Endothelial cell of umbilical vein (primary cell): ENCODE data around the gene HID1. TPM values are rescaled to one million over a fixed set of nuclear protein-coding genes. Genes with fewer than 3 reads are reported as not detected.

Source experiments
- BruUV-seq: library from RNA; stranded (reverse); fragments of 400-500 nt; replicated peaks from 2 replicates; lab custom pipeline; 2021; lab: Mats Ljungman, UMichigan
- CTCF ChIA-PET: fragments of 300-600, 350-600 bp; sonication (Branson Sonifier 250); formaldehyde crosslinking; loops from one replicate; lab custom pipeline; 2021; ENCODE audit warnings: antibody characterized with exemption, inconsistent platforms; lab: Charles Lee
- POLR2A ChIA-PET: fragments of 300-600, 350-600 bp; sonication (Branson Sonifier 250); formaldehyde crosslinking; loops from one replicate; lab custom pipeline; 2021; ENCODE audit warnings: antibody characterized with exemption, inconsistent platforms; lab: Charles Lee
- DNase-seq: peaks from one replicate; pipeline ENCODE4 v3.0.0-alpha.2; 2011; ENCODE audit warnings: low read depth, low spot score
- FAIRE-seq: peaks from 2 replicates; lab custom pipeline; 2011; peaks lifted over from hg19 to GRCh38; lab: Jason Lieb, UNC
- H2AFZ ChIP-seq: 2 replicates; pipeline ENCODE4 v1.6.0; 2012; ENCODE audit warnings: low read depth, low read length, control low read depth, inconsistent platforms
- H3K27ac ChIP-seq: 2 replicates; pipeline ENCODE4 v1.5.1; 2011; ENCODE audit warnings: low read depth, mild to moderate bottlenecking, control low read depth, low read length, moderate library complexity; ENCODE audit not compliant: insufficient read depth
- H3K27me3 ChIP-seq, 2 experiments: 2 replicates each; pipeline versions ENCODE4 v1.6.0 to v1.6.1; 2011; ENCODE audit warnings: low read length in 2 of 2, mixed read lengths in 1 of 2; ENCODE audit not compliant: control insufficient read depth in 2 of 2, insufficient read depth in 2 of 2
- H3K36me3 ChIP-seq, 2 experiments: 2 replicates in 1 of 2; 3 replicates in 1 of 2; pipeline ENCODE4 v1.5.1; 2011; ENCODE audit warnings: low read length in 2 of 2, mild to moderate bottlenecking in 1 of 2, moderate library complexity in 1 of 2; ENCODE audit not compliant: control insufficient read depth in 2 of 2, insufficient read depth in 2 of 2; ENCODE audit errors: extremely low read depth in 1 of 2
- H3K4me1 ChIP-seq: 3 replicates; pipeline ENCODE4 v1.5.1; 2011; ENCODE audit warnings: mild to moderate bottlenecking, low read length; ENCODE audit not compliant: control insufficient read depth, insufficient read depth; ENCODE audit errors: extremely low read depth
- H3K4me2 ChIP-seq: 2 replicates; pipeline ENCODE4 v1.6.1; 2011; ENCODE audit warnings: low read length, control low read depth, mixed read lengths; ENCODE audit not compliant: insufficient read depth
- H3K4me3 ChIP-seq, 3 experiments: fragments of 200-600 bp in 1 of 3; sonication (generic), shearing (Covaris generic) in 1 of 3; replicated peaks in 1 of 3; 2 replicates each; pipeline ENCODE4 v1.5.1; 2011 to 2016; ENCODE audit warnings: control low read depth in 3 of 3, low read length in 3 of 3, mild to moderate bottlenecking in 2 of 3, inconsistent platforms in 1 of 3, low read depth in 1 of 3, moderate library complexity in 1 of 3; ENCODE audit not compliant: insufficient read depth in 1 of 3
- H3K79me2 ChIP-seq: 2 replicates; pipeline ENCODE4 v1.6.0; 2012; ENCODE audit warnings: low read length, inconsistent platforms; ENCODE audit not compliant: control insufficient read depth, insufficient read depth
- H3K9ac ChIP-seq: replicated peaks from 2 replicates; pipeline ENCODE3; 2011; ENCODE audit warnings: low read length, control low read depth; ENCODE audit not compliant: insufficient read depth; ENCODE audit errors: extremely low read depth
- H3K9me1 ChIP-seq: replicated peaks from 3 replicates; pipeline ENCODE4 v1.6.0; 2011; ENCODE audit warnings: mild to moderate bottlenecking, low read length; ENCODE audit not compliant: control insufficient read depth, insufficient read depth; ENCODE audit errors: extremely low read depth
- H3K9me3 ChIP-seq: replicated peaks from 2 replicates; pipeline ENCODE4 v1.5.1; 2012; ENCODE audit warnings: low read length, inconsistent platforms; ENCODE audit not compliant: control insufficient read depth, insufficient read depth
- H4K20me1 ChIP-seq: replicated peaks from 2 replicates; pipeline ENCODE3; 2011; ENCODE audit warnings: mild to moderate bottlenecking, low read length; ENCODE audit not compliant: control insufficient read depth, insufficient read depth; ENCODE audit errors: extremely low read depth
- EZH2 ChIP-seq: IDR thresholded peaks from 2 replicates; pipeline ENCODE4 v1.6.1; 2012; ENCODE audit warnings: borderline replicate concordance, low read depth, mild to moderate bottlenecking, moderate library complexity, low read length, inconsistent platforms; ENCODE audit not compliant: severe bottlenecking
- FOS ChIP-seq: IDR thresholded peaks from 2 replicates; pipeline ENCODE4 v1.6.1; 2011; ENCODE audit warnings: mild to moderate bottlenecking, low read length, moderate library complexity, borderline replicate concordance; ENCODE audit not compliant: insufficient read depth
- GATA2 ChIP-seq: IDR thresholded peaks from 2 replicates; pipeline ENCODE4 v1.7.0; 2011; ENCODE audit warnings: low read depth, mild to moderate bottlenecking, moderate library complexity, mixed read lengths, low read length; ENCODE audit not compliant: insufficient read length, insufficient read depth
- JUN ChIP-seq: IDR thresholded peaks from 2 replicates; pipeline ENCODE4 v1.6.1; 2011; ENCODE audit warnings: borderline replicate concordance, low read depth; ENCODE audit not compliant: insufficient read length, insufficient read depth
- MYC ChIP-seq: IDR thresholded peaks from one replicate; pipeline ENCODE4 v1.6.1; 2011; ENCODE audit warnings: mild to moderate bottlenecking, low read depth, low read length
- POLR2A ChIP-seq: IDR thresholded peaks from 2 replicates; pipeline ENCODE4 v1.6.1; 2012; ENCODE audit warnings: low read depth, mild to moderate bottlenecking, control low read depth, low read length
- POLR2AphosphoS5 ChIP-seq: IDR thresholded peaks from 2 replicates; pipeline ENCODE4 v1.6.1; 2012; ENCODE audit warnings: low read depth, mild to moderate bottlenecking, control low read depth, low read length, moderate library complexity; ENCODE audit not compliant: insufficient read depth
- dilution Hi-C: fragments of 300-500 bp; cut with MboI; formaldehyde crosslinking; loops from one replicate; pipeline ENCODE4 v1.15.0; 2019; ENCODE audit warnings: low sequenced_read_pairs; ENCODE audit not compliant: extremely low pct_ligation_motif_present
- intact Hi-C: fragments of 100-400 bp; cut with micrococcal nuclease; formaldehyde crosslinking; loops from one replicate; pipeline ENCODE4 v1.10.0; 2022
- polyA plus RNA-seq, 4 experiments: library from polyadenylated mRNA; depleted of rRNA in 3 of 4; stranded (reverse) in 3 of 4; unstranded in 1 of 4; fragments of >200 nt; gene quantifications; 2 replicates each; pipeline versions ENCODE4 v1.2.1 to v1.2.3, GENCODE V29; 2011 to 2012; ENCODE audit warnings: missing spikeins in 1 of 4
- total RNA-seq: library from RNA; stranded (reverse); gene quantifications from 2 replicates; pipeline ENCODE4 v1.2.3, GENCODE V29; 2021
- TF ChIP-seq, protein P1 (sequence below): IDR thresholded peaks from 2 replicates; pipeline ENCODE4 v1.6.1; 2011; ENCODE audit not compliant: insufficient read depth, insufficient read length
- TF ChIP-seq, protein P2 (sequence below), 2 donors: IDR thresholded peaks; 1 replicate in 1 of 2; 2 replicates in 1 of 2; pipeline ENCODE4 v1.5.1; 2011; ENCODE audit warnings: low read length in 2 of 2, mild to moderate bottlenecking in 2 of 2, moderate library complexity in 2 of 2, control low read depth in 1 of 2, inconsistent platforms in 1 of 2, low read depth in 1 of 2; ENCODE audit not compliant: insufficient read depth in 1 of 2; ENCODE audit errors: extremely low read depth in 1 of 2

Gene HID1
- total and polyA plus RNA-seq, 2 donors (not counting 3 experiments of a cell fraction or from before 2014, with no cell fraction given) = 41.4 to 53.3 TPM

DNA sequence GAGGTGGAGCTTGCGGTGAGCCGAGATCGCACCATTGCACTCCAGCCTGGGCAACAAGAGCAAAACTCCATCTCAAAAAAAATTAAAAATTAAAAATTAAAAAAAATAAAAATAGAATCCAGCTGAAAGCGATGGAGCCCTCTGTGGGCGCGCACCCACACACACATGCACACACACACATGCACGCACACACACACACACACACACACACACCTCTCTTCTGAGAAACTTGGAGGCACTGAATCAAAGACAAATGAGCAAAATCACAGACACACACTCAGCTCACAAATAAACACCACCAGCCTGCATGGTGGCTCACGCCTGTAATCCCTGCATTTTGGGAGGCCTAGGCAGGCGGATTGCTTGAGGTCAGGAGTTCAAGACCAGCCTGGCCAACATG is 69.5 kb downstream of the HID1 start:
- H3K27ac ChIP-seq = no peak overlapping the region
- intact Hi-C loops (no loop called here), dilution Hi-C loops (no loop called here)
- ChIA-PET CTCF (no interaction called here), POLR2A (no interaction called here)
- H3K4me1 ChIP-seq = no peaks in the 10 kb centered on the region
- DNase-seq = no peak
- no peaks in the 10 kb centered on the region for H3K36me3 ChIP-seq
- BruUV-seq = no TSS peak
- no peak overlapping the region for H3K4me2 ChIP-seq
- peaks cover 0 to 3% of the 10 kb centered on the region in 2 experiments for H3K27me3 ChIP-seq
- H3K9me1 ChIP-seq = no peaks in the 10 kb centered on the region
- H3K4me3 ChIP-seq = no peak overlapping the region
- no peak for TF ChIP-seq MYC
- no peak for TF ChIP-seq POLR2AphosphoS5
- TF ChIP-seq GATA2 = no peak
- H3K9ac ChIP-seq = no peak overlapping the region
- no peaks in the 10 kb centered on the region for H4K20me1 ChIP-seq
- H3K79me2 ChIP-seq = no peaks in the 10 kb centered on the region
- FAIRE-seq = no peak
- no peak overlapping the region for H2AFZ ChIP-seq
- no peaks in the 10 kb centered on the region for H3K9me3 ChIP-seq

DNA sequence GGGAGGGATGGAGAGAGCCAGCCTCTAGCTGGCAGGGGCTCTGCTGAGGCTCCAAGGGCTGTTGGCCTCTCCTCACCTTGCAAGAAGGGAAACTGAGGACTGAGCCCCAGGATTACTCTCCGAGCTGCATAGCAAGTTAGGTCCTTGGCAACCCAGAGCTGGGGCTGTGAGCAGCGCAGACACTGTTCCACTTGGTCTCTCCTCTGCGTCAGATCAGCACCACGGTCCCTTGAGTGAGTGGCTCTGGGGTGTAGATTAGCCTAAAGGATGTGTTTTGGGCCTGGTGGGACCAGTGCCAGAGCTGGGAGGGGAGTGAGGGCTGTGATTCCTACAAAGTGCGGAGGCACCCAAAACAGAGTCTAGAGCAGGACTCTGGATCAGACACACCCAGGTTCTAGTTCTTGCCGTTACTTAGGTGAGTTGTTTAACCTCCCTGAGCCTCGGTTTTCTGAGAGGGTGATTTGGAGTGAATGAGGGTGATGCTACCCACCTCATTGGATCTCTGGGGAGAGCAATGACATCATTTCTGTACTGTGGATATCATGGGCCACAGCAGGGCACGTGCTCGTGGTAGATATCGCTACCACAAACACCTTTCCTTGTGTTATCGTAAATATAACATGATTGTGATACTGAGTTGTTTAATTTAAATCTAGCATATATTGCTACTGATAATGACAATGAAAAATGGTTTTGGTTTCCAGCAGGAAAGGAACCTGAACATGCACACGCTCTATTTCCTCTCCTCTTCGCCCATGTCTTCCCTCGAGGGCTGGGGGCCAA is 71.0 kb downstream of the HID1 start:
- Histone ChIP-seq H3K4me3 (no peak overlapping the region), H3K9me1 (no peaks in the 10 kb centered on the region), H3K4me2 (no peak overlapping the region), H3K27me3 (peaks cover 0 to 3% of the 10 kb centered on the region in 2 experiments), H3K36me3 (no peaks in the 10 kb centered on the region), H4K20me1 (no peaks in the 10 kb centered on the region), H3K27ac (no peak overlapping the region), H3K4me1 (no peaks in the 10 kb centered on the region), H2AFZ (no peak overlapping the region), H3K9ac (no peak overlapping the region), H3K9me3 (no peaks in the 10 kb centered on the region), H3K79me2 (no peaks in the 10 kb centered on the region)
- BruUV-seq = no TSS peak
- intact Hi-C loops = no loop called here
- POLR2A ChIA-PET = no interaction called here
- dilution Hi-C loops = no loop called here
- no peak for DNase-seq
- CTCF ChIA-PET = interaction anchor here (0.8 kb wide), 1 partner anchor 39 kb away, joined by 3 read pairs; no protein-coding TSS in a partner anchor
- TF ChIP-seq, protein P1, sequence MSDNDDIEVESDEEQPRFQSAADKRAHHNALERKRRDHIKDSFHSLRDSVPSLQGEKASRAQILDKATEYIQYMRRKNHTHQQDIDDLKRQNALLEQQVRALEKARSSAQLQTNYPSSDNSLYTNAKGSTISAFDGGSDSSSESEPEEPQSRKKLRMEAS = no peak
- TF ChIP-seq FOS (no peak), POLR2A (no peak), EZH2 (no peak), GATA2 (no peak), MYC (no peak), JUN (no peak), POLR2AphosphoS5 (no peak)
- TF ChIP-seq, protein P2, sequence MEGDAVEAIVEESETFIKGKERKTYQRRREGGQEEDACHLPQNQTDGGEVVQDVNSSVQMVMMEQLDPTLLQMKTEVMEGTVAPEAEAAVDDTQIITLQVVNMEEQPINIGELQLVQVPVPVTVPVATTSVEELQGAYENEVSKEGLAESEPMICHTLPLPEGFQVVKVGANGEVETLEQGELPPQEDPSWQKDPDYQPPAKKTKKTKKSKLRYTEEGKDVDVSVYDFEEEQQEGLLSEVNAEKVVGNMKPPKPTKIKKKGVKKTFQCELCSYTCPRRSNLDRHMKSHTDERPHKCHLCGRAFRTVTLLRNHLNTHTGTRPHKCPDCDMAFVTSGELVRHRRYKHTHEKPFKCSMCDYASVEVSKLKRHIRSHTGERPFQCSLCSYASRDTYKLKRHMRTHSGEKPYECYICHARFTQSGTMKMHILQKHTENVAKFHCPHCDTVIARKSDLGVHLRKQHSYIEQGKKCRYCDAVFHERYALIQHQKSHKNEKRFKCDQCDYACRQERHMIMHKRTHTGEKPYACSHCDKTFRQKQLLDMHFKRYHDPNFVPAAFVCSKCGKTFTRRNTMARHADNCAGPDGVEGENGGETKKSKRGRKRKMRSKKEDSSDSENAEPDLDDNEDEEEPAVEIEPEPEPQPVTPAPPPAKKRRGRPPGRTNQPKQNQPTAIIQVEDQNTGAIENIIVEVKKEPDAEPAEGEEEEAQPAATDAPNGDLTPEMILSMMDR (IDR thresholded peaks at IDR 0.05; ENCODE audit: extremely low read depth in 1 of 2, insufficient read depth in 1 of 2, low read depth in 1 of 2, low read length in 2 of 2) = no peak
- FAIRE-seq = no peak
